ENCODE data around the gene TMCC3. TPM values are rescaled to one million over a fixed set of nuclear protein-coding genes. Genes with fewer than 3 reads are reported as not detected.

TMCC3 gene
- total and polyA plus RNA-seq, 4 donors, result 0.81 to 2.3 (median 1.5) TPM

DNA sequence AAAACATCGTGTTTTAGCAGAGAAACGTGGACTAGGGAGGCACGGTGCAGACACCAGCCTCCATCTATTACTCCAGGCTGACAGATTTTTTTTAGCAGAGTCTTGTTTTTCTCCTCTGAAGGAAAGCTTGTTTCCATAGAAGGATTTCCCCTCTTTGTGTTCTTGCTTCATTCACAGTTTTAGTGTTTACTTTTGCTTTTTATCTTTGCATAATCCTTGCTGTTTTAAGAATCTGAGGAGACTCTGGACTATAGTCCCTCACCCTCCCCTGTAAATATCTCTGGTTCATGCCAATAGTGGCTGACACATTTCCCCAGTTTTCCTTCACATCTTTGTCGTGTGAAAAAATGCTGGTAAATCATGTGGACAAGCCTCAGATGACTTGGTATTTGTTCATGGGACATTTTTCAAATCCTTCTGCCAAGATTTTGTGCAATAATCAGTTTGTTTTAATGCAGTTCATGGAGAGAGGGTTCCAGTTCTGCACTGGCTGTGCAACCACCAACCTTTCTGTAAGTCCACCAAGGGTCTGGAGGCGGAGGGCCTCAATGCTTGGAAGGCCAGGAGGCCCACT is 39.9 kb upstream of the TMCC3 start (continued):
- TF ChIP-seq, protein P1, sequence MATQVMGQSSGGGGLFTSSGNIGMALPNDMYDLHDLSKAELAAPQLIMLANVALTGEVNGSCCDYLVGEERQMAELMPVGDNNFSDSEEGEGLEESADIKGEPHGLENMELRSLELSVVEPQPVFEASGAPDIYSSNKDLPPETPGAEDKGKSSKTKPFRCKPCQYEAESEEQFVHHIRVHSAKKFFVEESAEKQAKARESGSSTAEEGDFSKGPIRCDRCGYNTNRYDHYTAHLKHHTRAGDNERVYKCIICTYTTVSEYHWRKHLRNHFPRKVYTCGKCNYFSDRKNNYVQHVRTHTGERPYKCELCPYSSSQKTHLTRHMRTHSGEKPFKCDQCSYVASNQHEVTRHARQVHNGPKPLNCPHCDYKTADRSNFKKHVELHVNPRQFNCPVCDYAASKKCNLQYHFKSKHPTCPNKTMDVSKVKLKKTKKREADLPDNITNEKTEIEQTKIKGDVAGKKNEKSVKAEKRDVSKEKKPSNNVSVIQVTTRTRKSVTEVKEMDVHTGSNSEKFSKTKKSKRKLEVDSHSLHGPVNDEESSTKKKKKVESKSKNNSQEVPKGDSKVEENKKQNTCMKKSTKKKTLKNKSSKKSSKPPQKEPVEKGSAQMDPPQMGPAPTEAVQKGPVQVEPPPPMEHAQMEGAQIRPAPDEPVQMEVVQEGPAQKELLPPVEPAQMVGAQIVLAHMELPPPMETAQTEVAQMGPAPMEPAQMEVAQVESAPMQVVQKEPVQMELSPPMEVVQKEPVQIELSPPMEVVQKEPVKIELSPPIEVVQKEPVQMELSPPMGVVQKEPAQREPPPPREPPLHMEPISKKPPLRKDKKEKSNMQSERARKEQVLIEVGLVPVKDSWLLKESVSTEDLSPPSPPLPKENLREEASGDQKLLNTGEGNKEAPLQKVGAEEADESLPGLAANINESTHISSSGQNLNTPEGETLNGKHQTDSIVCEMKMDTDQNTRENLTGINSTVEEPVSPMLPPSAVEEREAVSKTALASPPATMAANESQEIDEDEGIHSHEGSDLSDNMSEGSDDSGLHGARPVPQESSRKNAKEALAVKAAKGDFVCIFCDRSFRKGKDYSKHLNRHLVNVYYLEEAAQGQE (IDR thresholded peaks at IDR 0.05), result no peak
- TF ChIP-seq JUND (IDR thresholded peaks at IDR 0.05) (peak in 1 of 2 donors; percentile 76), FOXA2 (IDR thresholded peaks at IDR 0.05) (peak; percentile 75), EGR1 (IDR thresholded peaks at IDR 0.05; ENCODE audit: low read depth in 2 of 2) (peak in 1 of 2 donors; percentile 59)
- TF ChIP-seq, protein P2, sequence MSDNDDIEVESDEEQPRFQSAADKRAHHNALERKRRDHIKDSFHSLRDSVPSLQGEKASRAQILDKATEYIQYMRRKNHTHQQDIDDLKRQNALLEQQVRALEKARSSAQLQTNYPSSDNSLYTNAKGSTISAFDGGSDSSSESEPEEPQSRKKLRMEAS (IDR thresholded peaks at IDR 0.05), result peak; percentile 58

DNA sequence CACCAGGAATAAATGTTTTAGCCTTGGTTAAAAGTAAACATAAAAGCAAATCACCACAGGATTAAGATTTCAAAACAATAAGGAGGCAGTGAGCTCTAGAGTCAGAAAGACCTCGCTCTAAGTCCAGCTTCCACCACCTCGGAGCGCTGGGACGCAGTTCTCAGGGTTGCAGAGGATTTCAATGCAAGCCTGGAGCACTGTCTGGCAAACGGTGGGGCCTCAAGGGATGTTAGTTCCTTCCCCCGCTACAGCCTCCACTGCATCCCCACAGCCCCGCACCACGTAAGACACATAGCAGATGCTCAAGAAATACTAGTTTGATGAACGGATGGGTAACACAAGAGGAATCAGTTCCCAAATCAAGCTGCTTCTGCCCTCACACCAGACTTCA is 39.3 kb upstream of the TMCC3 start:
- Histone ChIP-seq H3K4me3 (ENCODE audit: low read depth in 1 of 3, low read length in 3 of 3) (no peak overlapping the region), H3K27me3 (ENCODE audit: control insufficient read depth in 4 of 4, insufficient read depth in 4 of 4, low read length in 3 of 4) (no peaks in the 10 kb centered on the region), H3K9me3 (ENCODE audit: control insufficient read depth in 4 of 4, low read length in 3 of 4) (no peaks in the 10 kb centered on the region), H3K36me3 (ENCODE audit: control insufficient read depth in 4 of 4, insufficient read depth in 3 of 4, low read depth in 1 of 4, low read length in 3 of 4) (no peaks in the 10 kb centered on the region), H3K4me1 (ENCODE audit: control insufficient read depth in 4 of 4, insufficient read depth in 4 of 4, low read length in 3 of 4) (peaks cover 3 to 16% (median 11%) of the 10 kb centered on the region in 4 donors), H3K27ac (ENCODE audit: low read depth in 1 of 2, low read length in 2 of 2) (peak overlapping the region in 1 of 2 donors; percentile 85), H3K9ac (ENCODE audit: low read depth in 1 of 2, low read length in 2 of 2) (no peak overlapping the region)
- DNase-seq (ENCODE audit: low spot score), result no peak
- TF ChIP-seq EGR1 (IDR thresholded peaks at IDR 0.05; ENCODE audit: low read depth in 2 of 2), result no peak
- no peak for TF ChIP-seq FOXA1 (IDR thresholded peaks at IDR 0.05)
- TF ChIP-seq HNF4A (conservative IDR thresholded peaks at IDR 0.05), result no peak
- TF ChIP-seq, protein P3, sequence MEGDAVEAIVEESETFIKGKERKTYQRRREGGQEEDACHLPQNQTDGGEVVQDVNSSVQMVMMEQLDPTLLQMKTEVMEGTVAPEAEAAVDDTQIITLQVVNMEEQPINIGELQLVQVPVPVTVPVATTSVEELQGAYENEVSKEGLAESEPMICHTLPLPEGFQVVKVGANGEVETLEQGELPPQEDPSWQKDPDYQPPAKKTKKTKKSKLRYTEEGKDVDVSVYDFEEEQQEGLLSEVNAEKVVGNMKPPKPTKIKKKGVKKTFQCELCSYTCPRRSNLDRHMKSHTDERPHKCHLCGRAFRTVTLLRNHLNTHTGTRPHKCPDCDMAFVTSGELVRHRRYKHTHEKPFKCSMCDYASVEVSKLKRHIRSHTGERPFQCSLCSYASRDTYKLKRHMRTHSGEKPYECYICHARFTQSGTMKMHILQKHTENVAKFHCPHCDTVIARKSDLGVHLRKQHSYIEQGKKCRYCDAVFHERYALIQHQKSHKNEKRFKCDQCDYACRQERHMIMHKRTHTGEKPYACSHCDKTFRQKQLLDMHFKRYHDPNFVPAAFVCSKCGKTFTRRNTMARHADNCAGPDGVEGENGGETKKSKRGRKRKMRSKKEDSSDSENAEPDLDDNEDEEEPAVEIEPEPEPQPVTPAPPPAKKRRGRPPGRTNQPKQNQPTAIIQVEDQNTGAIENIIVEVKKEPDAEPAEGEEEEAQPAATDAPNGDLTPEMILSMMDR (IDR thresholded peaks at IDR 0.05; ENCODE audit: low read depth, low read length, missing input control), result no peak
- TF ChIP-seq RAD21 (IDR thresholded peaks at IDR 0.05), result no peak
- TF ChIP-seq SP1 (IDR thresholded peaks at IDR 0.05), result no peak
- TF ChIP-seq TAF1 (conservative IDR thresholded peaks at IDR 0.05), result no peak
- TF ChIP-seq, protein P4, sequence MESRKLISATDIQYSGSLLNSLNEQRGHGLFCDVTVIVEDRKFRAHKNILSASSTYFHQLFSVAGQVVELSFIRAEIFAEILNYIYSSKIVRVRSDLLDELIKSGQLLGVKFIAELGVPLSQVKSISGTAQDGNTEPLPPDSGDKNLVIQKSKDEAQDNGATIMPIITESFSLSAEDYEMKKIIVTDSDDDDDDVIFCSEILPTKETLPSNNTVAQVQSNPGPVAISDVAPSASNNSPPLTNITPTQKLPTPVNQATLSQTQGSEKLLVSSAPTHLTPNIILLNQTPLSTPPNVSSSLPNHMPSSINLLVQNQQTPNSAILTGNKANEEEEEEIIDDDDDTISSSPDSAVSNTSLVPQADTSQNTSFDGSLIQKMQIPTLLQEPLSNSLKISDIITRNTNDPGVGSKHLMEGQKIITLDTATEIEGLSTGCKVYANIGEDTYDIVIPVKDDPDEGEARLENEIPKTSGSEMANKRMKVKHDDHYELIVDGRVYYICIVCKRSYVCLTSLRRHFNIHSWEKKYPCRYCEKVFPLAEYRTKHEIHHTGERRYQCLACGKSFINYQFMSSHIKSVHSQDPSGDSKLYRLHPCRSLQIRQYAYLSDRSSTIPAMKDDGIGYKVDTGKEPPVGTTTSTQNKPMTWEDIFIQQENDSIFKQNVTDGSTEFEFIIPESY (IDR thresholded peaks at IDR 0.05), result no peak
- TF ChIP-seq, protein P2 (IDR thresholded peaks at IDR 0.05), result no peak
- TF ChIP-seq, protein P5, sequence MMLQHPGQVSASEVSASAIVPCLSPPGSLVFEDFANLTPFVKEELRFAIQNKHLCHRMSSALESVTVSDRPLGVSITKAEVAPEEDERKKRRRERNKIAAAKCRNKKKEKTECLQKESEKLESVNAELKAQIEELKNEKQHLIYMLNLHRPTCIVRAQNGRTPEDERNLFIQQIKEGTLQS (IDR thresholded peaks at IDR 0.05), result no peak
- TF ChIP-seq HNF4G (IDR thresholded peaks at IDR 0.05), result no peak
- TF ChIP-seq, protein P1 (IDR thresholded peaks at IDR 0.05), result no peak
- TF ChIP-seq RXRA (IDR thresholded peaks at IDR 0.05), result no peak
- no peak for TF ChIP-seq FOXA2 (IDR thresholded peaks at IDR 0.05)
- no peak for TF ChIP-seq NR2F2 (IDR thresholded peaks at IDR 0.05)
- TF ChIP-seq GABPA (IDR thresholded peaks at IDR 0.05 in 1 of 2, conservative IDR thresholded peaks at IDR 0.05 in 1 of 2), result no peak
- WGBS, result 81% methylated on average over 9 of the region's 9 CpGs

Data from liver (tissue), 9 donors.